HG03064 (cell line): ENCODE measurements around the gene C1QC.

Experiments
- ATAC-seq: cut with Tn5 transposase; IDR thresholded peaks from one replicate; pipeline ENCODE4 v1.9.1; 2021; ENCODE audit warnings: low read depth; ENCODE audit not compliant: unreplicated experiment

The C1QC gene

GRCh38 chr1:22643381-22643780 lies at the start of gene C1QC:
Gene C1QC, plus strand, starts transcription at chr1:22643633. Its CDS starts 391 bp downstream, at chr1:22644024.
- ATAC-seq: no peak

- no peak for ATAC-seq
Observed at GRCh38 chr1:22594396-22594795, 49.0 kb upstream of the C1QC start.

GRCh38 chr1:22595108-22595507 lies 48.3 kb upstream of the C1QC start:
- ATAC-seq: no peak

- ATAC-seq: no peak
Observed at GRCh38 chr1:22597301-22597965, 46.0 kb upstream of the C1QC start.

GRCh38 chr1:22597996-22598395 lies 45.4 kb upstream of the C1QC start:
- no peak for ATAC-seq

- no peak for ATAC-seq
Observed at GRCh38 chr1:22598736-22599135, 44.7 kb upstream of the C1QC start.

GRCh38 chr1:22600071-22600816 lies 43.2 kb upstream of the C1QC start:
- ATAC-seq: no peak

GRCh38 chr1:22600817-22601605 lies 42.4 kb upstream of the C1QC start:
- ATAC-seq: no peak

GRCh38 chr1:22601610-22602009 lies 41.8 kb upstream of the C1QC start:
- no peak for ATAC-seq

- no peak for ATAC-seq
Observed at GRCh38 chr1:22602060-22602740, 41.2 kb upstream of the C1QC start.

GRCh38 chr1:22606161-22606560 lies 37.3 kb upstream of the C1QC start:
- no peak for ATAC-seq

- no peak for ATAC-seq
Observed at GRCh38 chr1:22607154-22607553, 36.3 kb upstream of the C1QC start.

GRCh38 chr1:22608361-22608760 lies 35.1 kb upstream of the C1QC start:
- ATAC-seq: no peak

GRCh38 chr1:22609291-22609690 lies 34.1 kb upstream of the C1QC start:
- ATAC-seq: no peak

- ATAC-seq: no peak
Observed at GRCh38 chr1:22611530-22611947, 31.9 kb upstream of the C1QC start.

- ATAC-seq: no peak
Observed at GRCh38 chr1:22612671-22613571, 30.5 kb upstream of the C1QC start.

GRCh38 chr1:22613572-22613918 lies 29.9 kb upstream of the C1QC start:
- no peak for ATAC-seq

GRCh38 chr1:22613951-22614350 lies 29.5 kb upstream of the C1QC start:
- no peak for ATAC-seq

- ATAC-seq: no peak
Observed at GRCh38 chr1:22615886-22616285, 27.5 kb upstream of the C1QC start.

- ATAC-seq: no peak
Observed at GRCh38 chr1:22616571-22616970, 26.9 kb upstream of the C1QC start.
